MM.1S (cell line): Measurements from ENCODE around the gene SYT17.
A peak's percentile ranks its signal among the peaks of the same experiment; 100 is the strongest.

Experiments used
- DNase-seq: peaks from one replicate; pipeline ENCODE4 v3.0.0-alpha.2; 2015
- H2AFZ ChIP-seq: fragments of 300-600 bp; sonication (generic); 2 replicates; pipeline ENCODE4 v1.6.0; 2016; ENCODE audit warnings: antibody characterized with exemption, low read length
- H3F3A ChIP-seq: fragments of 300-600 bp; sonication (generic); 2 replicates; pipeline ENCODE4 v1.6.1; 2016; ENCODE audit warnings: mild to moderate bottlenecking, antibody characterized with exemption, low read length, moderate library complexity, mixed read lengths; ENCODE audit not compliant: insufficient read depth
- H3K27ac ChIP-seq: fragments of 300-600 bp; sonication (generic); 2 replicates; pipeline ENCODE4 v1.5.1; 2016; ENCODE audit warnings: mild to moderate bottlenecking, low read length
- H3K27me3 ChIP-seq: fragments of 300-600 bp; sonication (generic); replicated peaks from 2 replicates; pipeline ENCODE4 v1.6.0; 2016; ENCODE audit warnings: low read length; ENCODE audit not compliant: insufficient read depth
- H3K36me3 ChIP-seq: fragments of 300-600 bp; sonication (generic); replicated peaks from 2 replicates; pipeline ENCODE4 v1.6.1; 2016; ENCODE audit warnings: mild to moderate bottlenecking, low read length, mixed read lengths; ENCODE audit not compliant: insufficient read depth
- H3K4me1 ChIP-seq: fragments of 300-600 bp; sonication (generic); 2 replicates; pipeline ENCODE4 v1.6.1; 2016; ENCODE audit warnings: low read length, mixed read lengths
- H3K4me2 ChIP-seq: fragments of 300-600 bp; sonication (generic); 2 replicates; pipeline ENCODE4 v1.6.0; 2016; ENCODE audit warnings: low read depth, low read length
- H3K4me3 ChIP-seq: fragments of 300-600 bp; sonication (generic); 2 replicates; pipeline ENCODE4 v1.5.1; 2016; ENCODE audit warnings: low read length, mixed read lengths
- H3K79me2 ChIP-seq: fragments of 300-600 bp; sonication (generic); 2 replicates; pipeline ENCODE4 v1.6.1; 2016; ENCODE audit warnings: mixed run types, low read length, mixed read lengths
- H3K9ac ChIP-seq: fragments of 300-600 bp; sonication (generic); 2 replicates; pipeline ENCODE4 v1.6.1; 2016; ENCODE audit warnings: low read length, mixed read lengths
- H3K9me2 ChIP-seq: fragments of 300-600 bp; sonication (generic); replicated peaks from 2 replicates; pipeline ENCODE4 v1.6.1; 2016; ENCODE audit warnings: mild to moderate bottlenecking, low read length, mixed read lengths; ENCODE audit not compliant: insufficient read depth
- H3K9me3 ChIP-seq: fragments of 300-600 bp; sonication (generic); replicated peaks from 2 replicates; pipeline ENCODE4 v1.6.1; 2016; ENCODE audit warnings: mild to moderate bottlenecking, low read length, mixed read lengths; ENCODE audit not compliant: insufficient read depth
- H4K20me1 ChIP-seq: fragments of 300-600 bp; sonication (generic); 2 replicates; pipeline ENCODE4 v1.6.1; 2016; ENCODE audit warnings: mild to moderate bottlenecking, low read length, moderate library complexity, mixed read lengths; ENCODE audit not compliant: insufficient read depth
- CTCF ChIP-seq: fragments of 300-600 bp; sonication (generic); IDR thresholded peaks from 2 replicates; pipeline ENCODE4 v1.5.1; 2016; ENCODE audit warnings: antibody characterized with exemption, low read length, mixed read lengths
- EZH2 ChIP-seq: fragments of 300-600 bp; sonication (generic); optimal IDR thresholded peaks from 2 replicates; pipeline ENCODE3; 2017; ENCODE audit warnings: low read depth, mild to moderate bottlenecking, antibody characterized with exemption, low read length, mixed read lengths
- EZH2phosphoT487 ChIP-seq: fragments of 300-600 bp; sonication (generic); IDR thresholded peaks from 2 replicates; pipeline ENCODE4 v1.6.1; 2018; ENCODE audit warnings: antibody characterized with exemption, low read length

The SYT17 gene

GRCh38 chr16:19307587-19308241, 139.7 kb downstream of the SYT17 start:
- Histone ChIP-seq H3K4me3 (no peak overlapping the region), H3K4me1 (no peaks in the 10 kb centered on the region), H4K20me1 (no peaks in the 10 kb centered on the region), H3K27me3 (no peaks in the 10 kb centered on the region), H3K4me2 (no peak overlapping the region), H3K79me2 (no peaks in the 10 kb centered on the region), H3K27ac (no peak overlapping the region), H3K9me3 (no peaks in the 10 kb centered on the region), H2AFZ (no peak overlapping the region), H3K36me3 (no peaks in the 10 kb centered on the region), H3K9ac (no peak overlapping the region), H3F3A (no peaks in the 10 kb centered on the region), H3K9me2 (no peaks in the 10 kb centered on the region)
- no peak for TF ChIP-seq EZH2
- TF ChIP-seq CTCF = no peak
- no peak for TF ChIP-seq EZH2phosphoT487
- peak; percentile 37 for DNase-seq

GRCh38 chr16:19308392-19308791, 140.4 kb downstream of the SYT17 start:
- Histone ChIP-seq H3K9me3 (no peaks in the 10 kb centered on the region), H3K36me3 (no peaks in the 10 kb centered on the region), H2AFZ (no peak overlapping the region), H3K4me2 (no peak overlapping the region), H4K20me1 (no peaks in the 10 kb centered on the region), H3K4me1 (no peaks in the 10 kb centered on the region), H3K79me2 (no peaks in the 10 kb centered on the region), H3K9ac (no peak overlapping the region), H3K4me3 (no peak overlapping the region), H3K27ac (no peak overlapping the region), H3F3A (no peaks in the 10 kb centered on the region), H3K9me2 (no peaks in the 10 kb centered on the region), H3K27me3 (no peaks in the 10 kb centered on the region)
- no peak for TF ChIP-seq EZH2phosphoT487
- TF ChIP-seq CTCF = no peak
- no peak for TF ChIP-seq EZH2
- DNase-seq = no peak

- Histone ChIP-seq H3F3A (no peaks in the 10 kb centered on the region), H3K9ac (no peak overlapping the region), H3K4me3 (no peak overlapping the region), H3K27me3 (no peaks in the 10 kb centered on the region), H2AFZ (no peak overlapping the region), H3K9me2 (no peaks in the 10 kb centered on the region), H3K36me3 (no peaks in the 10 kb centered on the region), H3K79me2 (no peaks in the 10 kb centered on the region), H3K9me3 (no peaks in the 10 kb centered on the region), H3K4me2 (no peak overlapping the region), H4K20me1 (no peaks in the 10 kb centered on the region), H3K27ac (no peak overlapping the region), H3K4me1 (no peaks in the 10 kb centered on the region)
- TF ChIP-seq EZH2phosphoT487 (no peak), CTCF (no peak), EZH2 (no peak)
- DNase-seq = no peak
Observed at GRCh38 chr16:19309178-19309577, 141.1 kb downstream of the SYT17 start.
